Adrenal gland (tissue), 12 donors: Measurements from ENCODE around the gene TRMT61A. TPM values are rescaled to one million over a fixed set of nuclear protein-coding genes. Genes with fewer than 3 reads are reported as not detected.

Experiments
- DNase-seq, 7 donors: peaks; one replicate each; pipeline ENCODE4 v3.0.0-alpha.2; 2019 to 2020
- H3K27ac ChIP-seq, 5 donors: fragments of 200-600 bp; sonication (generic) in 4 of 5; 1 replicate in 3 of 5; 2 replicates in 2 of 5; pipeline versions ENCODE4 v1.5.1 to v1.8.0; 2016 to 2020; ENCODE audit warnings: mild to moderate bottlenecking in 1 of 5
- H3K27me3 ChIP-seq: fragments of 200-600 bp; 2 replicates; pipeline ENCODE4 v1.8.0; 2021
- H3K36me3 ChIP-seq, 2 donors: fragments of 200-600 bp; replicated peaks in 1 of 2; 1 replicate in 1 of 2; 2 replicates in 1 of 2; pipeline versions ENCODE4 v1.5.1 to v1.8.0; 2018 to 2022
- H3K4me1 ChIP-seq, 2 donors: fragments of 200-600 bp; replicated peaks in 1 of 2; 1 replicate in 1 of 2; 2 replicates in 1 of 2; pipeline versions ENCODE4 v1.5.1 to v1.8.0; 2018 to 2021
- H3K4me3 ChIP-seq, 4 donors: fragments of 200-600 bp; sonication (generic) in 3 of 4; one replicate each; pipeline ENCODE4 v1.5.1; 2016 to 2018
- H3K9me3 ChIP-seq, 3 donors: fragments of 200-600 bp; sonication (generic) in 1 of 3; replicated peaks in 1 of 3; 1 replicate in 2 of 3; 2 replicates in 1 of 3; pipeline versions ENCODE4 v1.5.1 to v1.8.0; 2016 to 2021
- POLR2A ChIP-seq, 2 donors: fragments of 450-650 bp; IDR thresholded peaks; one replicate each; pipeline ENCODE4 v1.6.1; 2017; ENCODE audit warnings: antibody characterized with exemption in 2 of 2, mild to moderate bottlenecking in 2 of 2, moderate library complexity in 1 of 2
- WGBS, 4 donors: extraction: QIAGEN DNeasy Blood & Tissue Kit in 2 of 4; methylation state at CpG; one replicate each; pipeline versions ENCODE4 v1.1.5 to v1.1.7; 2013 to 2017; 5-methylcytosine and 5-hydroxymethylcytosine counted together
- intact Hi-C, 2 donors: fragments of 100-400 bp; cut with DNase I; formaldehyde crosslinking; loops; one replicate each; pipeline versions ENCODE4 v1.14.1 to v1.15.0; 2022 to 2023
- polyA plus RNA-seq, 3 donors: library from polyadenylated mRNA; stranded (reverse); fragments of 200-250 nt in 2 of 3; fragments of 350-450 nt in 1 of 3; fragmentation: Illumina TruSeq in 1 of 3; extraction: RNeasy Lipid Tissue Mini Kit (QIAGEN cat#74804) in 1 of 3; gene quantifications; one replicate each; pipeline ENCODE4 v1.2.3, GENCODE V29; 2013 to 2014
- total RNA-seq, 9 donors: library from RNA; depleted of rRNA in 4 of 9; stranded (reverse); fragments of >200 nt in 4 of 9; fragments of 120-200 nt in 1 of 9; fragmentation: NEBNext Ultra II Directional in 1 of 9; extraction: Animal tissue kit (Norgen Biotek cat#: 25700) in 1 of 9; gene quantifications; one replicate each; pipeline versions ENCODE4 v1.1.0 to v1.2.4, GENCODE V29; 2013 to 2023
- TF ChIP-seq, protein P1 (sequence below), 6 experiments: fragments of 450-650 bp in 4 of 6; fragments of 200-600 bp in 2 of 6; sonication (generic) in 1 of 6; IDR thresholded peaks; 1 replicate in 5 of 6; 2 replicates in 1 of 6; pipeline versions ENCODE4 v1.5.1 to v1.8.0; 2016 to 2021; ENCODE audit warnings: antibody characterized with exemption in 6 of 6, mild to moderate bottlenecking in 2 of 6, moderate library complexity in 1 of 6
- donor health status: healthy with polysubstance abuse.
- donor health status: Bipolar disorder and iron deficiency.
- donor health status: DM: yes; HTN: yes; CAD: no.
- donor health status: DM: no; HTN: no; CAD: no.
- donor health status: DM: no; HTN: no; CAD: no.
- donor health status: DM: yes; HTN: yes; CAD: no.

The TRMT61A gene
- total and polyA plus RNA-seq, 12 donors: 2.5 to 26.0 (median 13.5) TPM

DNA sequence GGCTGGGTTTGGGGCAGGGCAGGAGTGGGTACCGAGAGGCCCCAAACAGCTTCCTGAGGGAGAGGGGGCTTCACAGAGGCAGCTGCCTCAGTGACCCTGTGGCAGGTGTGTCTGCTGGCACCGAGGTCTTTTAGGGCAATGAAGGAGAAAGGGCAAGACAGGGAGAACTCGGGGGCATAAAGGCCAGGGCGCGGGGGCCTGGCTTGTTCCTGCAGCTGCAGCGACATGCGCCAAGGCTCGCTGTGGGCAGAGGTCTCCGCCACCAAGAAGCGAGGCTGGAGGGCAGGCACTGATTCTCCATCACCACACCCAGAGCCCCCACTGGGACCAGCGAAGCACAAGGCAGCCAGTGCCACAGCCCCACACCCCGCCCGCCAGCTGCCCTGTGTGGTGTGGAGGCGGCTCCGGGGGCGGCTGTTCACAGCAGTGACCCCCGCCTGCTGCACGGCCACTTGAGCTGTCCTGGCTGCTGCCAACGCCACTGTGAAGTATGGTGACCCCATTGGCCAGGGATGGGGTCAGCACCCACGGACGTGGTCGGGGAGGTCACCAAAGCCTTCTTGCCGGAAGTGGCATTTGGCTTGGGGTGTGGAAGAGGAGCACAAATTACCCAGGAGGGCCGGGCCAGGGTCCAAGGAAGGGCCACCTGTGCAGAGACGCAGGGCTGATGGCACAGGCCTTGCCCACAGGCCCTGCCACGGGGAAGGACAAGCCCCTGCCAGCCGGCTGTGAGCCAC lies 17.1 kb downstream of the TRMT61A start:
- WGBS, 4 donors: 70 to 82% (median 77%) methylated on average over 8 to 27 of the region's 27 CpGs
- H3K27ac ChIP-seq: no peak overlapping the region

DNA sequence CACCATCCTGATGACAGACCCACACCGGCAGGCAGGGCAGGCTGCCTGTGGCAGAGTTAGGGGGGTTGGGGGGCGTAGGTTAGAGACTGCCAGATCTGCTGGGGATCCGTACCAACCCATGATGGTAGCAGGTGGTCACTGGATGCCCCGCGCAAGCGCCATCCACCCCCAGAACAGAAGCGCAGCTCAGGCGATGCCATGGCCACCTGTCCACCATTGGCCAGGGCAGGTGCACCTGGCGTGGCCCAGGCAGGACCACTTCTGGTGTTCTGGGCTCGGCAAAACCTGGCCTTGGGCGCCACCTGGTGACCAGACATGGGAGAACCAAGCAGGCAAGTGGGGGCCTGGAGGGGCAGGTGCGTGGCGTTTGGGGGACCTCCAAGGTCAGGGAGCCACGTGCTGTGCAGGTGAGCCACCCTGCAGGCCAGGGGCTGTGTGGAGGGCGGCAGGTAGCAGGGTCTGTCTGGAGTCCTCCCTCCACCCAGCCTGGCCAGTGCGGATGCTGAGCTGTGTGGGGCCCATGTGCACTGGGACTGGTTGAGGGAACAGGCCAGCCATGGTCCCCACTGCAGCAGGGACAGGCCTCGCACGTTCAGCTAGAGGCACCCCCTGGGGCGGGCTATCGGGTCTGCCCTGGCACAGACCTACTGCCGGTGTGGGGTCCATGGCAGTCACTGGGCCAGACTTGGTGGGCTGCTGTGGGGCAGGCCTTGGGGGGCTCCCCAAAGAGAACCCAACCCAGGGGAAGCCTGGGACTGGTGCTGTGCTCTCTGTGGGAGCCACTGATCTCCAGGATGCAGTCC lies 17.9 kb downstream of the TRMT61A start:
- no peak overlapping the region for H3K4me3 ChIP-seq
- H3K9me3 ChIP-seq: no peaks in the 10 kb centered on the region
- H3K36me3 ChIP-seq: no peaks in the 10 kb centered on the region
- WGBS, 4 donors: 10 to 31% (median 20%) methylated on average over 8 to 21 of the region's 21 CpGs
- H3K27ac ChIP-seq: no peak overlapping the region
- no peaks in the 10 kb centered on the region for H3K27me3 ChIP-seq
- no peak for TF ChIP-seq POLR2A (IDR thresholded peaks at IDR 0.05)
- TF ChIP-seq, protein P1, sequence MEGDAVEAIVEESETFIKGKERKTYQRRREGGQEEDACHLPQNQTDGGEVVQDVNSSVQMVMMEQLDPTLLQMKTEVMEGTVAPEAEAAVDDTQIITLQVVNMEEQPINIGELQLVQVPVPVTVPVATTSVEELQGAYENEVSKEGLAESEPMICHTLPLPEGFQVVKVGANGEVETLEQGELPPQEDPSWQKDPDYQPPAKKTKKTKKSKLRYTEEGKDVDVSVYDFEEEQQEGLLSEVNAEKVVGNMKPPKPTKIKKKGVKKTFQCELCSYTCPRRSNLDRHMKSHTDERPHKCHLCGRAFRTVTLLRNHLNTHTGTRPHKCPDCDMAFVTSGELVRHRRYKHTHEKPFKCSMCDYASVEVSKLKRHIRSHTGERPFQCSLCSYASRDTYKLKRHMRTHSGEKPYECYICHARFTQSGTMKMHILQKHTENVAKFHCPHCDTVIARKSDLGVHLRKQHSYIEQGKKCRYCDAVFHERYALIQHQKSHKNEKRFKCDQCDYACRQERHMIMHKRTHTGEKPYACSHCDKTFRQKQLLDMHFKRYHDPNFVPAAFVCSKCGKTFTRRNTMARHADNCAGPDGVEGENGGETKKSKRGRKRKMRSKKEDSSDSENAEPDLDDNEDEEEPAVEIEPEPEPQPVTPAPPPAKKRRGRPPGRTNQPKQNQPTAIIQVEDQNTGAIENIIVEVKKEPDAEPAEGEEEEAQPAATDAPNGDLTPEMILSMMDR (IDR thresholded peaks at IDR 0.05): peak; percentile 66 to 96 (median 92)
- DNase-seq: peak; percentile 63 to 87 (median 73)
- H3K4me1 ChIP-seq: peaks cover 21 to 44% of the 10 kb centered on the region in 2 donors
- intact Hi-C loops: loop anchor here (2.0 to 5.0 kb wide), 2 partner anchors 45 to 46 kb away; no protein-coding TSS in a partner anchor

More for the DNA sequence above, 17.1 kb downstream of the TRMT61A start:
- Histone ChIP-seq H3K27me3 (no peaks in the 10 kb centered on the region), H3K4me3 (no peak overlapping the region), H3K36me3 (no peaks in the 10 kb centered on the region), H3K9me3 (no peaks in the 10 kb centered on the region), H3K4me1 (peaks cover 14 to 37% of the 10 kb centered on the region in 2 donors)
- intact Hi-C loops: loop anchor here (2.0 to 5.0 kb wide), 2 partner anchors 44 to 45 kb away; no protein-coding TSS in a partner anchor
- TF ChIP-seq, protein P1 (IDR thresholded peaks at IDR 0.05): no peak
- TF ChIP-seq POLR2A (IDR thresholded peaks at IDR 0.05): no peak
- no peak for DNase-seq

- WGBS, 4 donors: 76 to 82% (median 79%) methylated on average over 8 to 11 of the region's 11 CpGs
These were observed 18.5 kb downstream of the TRMT61A start for GRCh38 chr14:103547455-103547940.

More at GRCh38 chr14:103547455-103547940, 18.5 kb downstream of the TRMT61A start:
- Histone ChIP-seq H3K36me3 (no peaks in the 10 kb centered on the region), H3K9me3 (no peaks in the 10 kb centered on the region), H3K4me1 (peaks cover 27 to 45% of the 10 kb centered on the region in 2 donors), H3K4me3 (no peak overlapping the region), H3K27ac (no peak overlapping the region), H3K27me3 (no peaks in the 10 kb centered on the region)
- TF ChIP-seq, protein P1 (IDR thresholded peaks at IDR 0.05): no peak
- no peak for TF ChIP-seq POLR2A (IDR thresholded peaks at IDR 0.05)
- peak in 2 of 7 donors; percentile 5 to 14 for DNase-seq
- intact Hi-C loops: loop anchor here (2.0 to 5.0 kb wide), 2 partner anchors 45 to 47 kb away; no protein-coding TSS in a partner anchor
